Measurements from ENCODE around the gene ATP5PO.

Gene ATP5PO

DNA sequence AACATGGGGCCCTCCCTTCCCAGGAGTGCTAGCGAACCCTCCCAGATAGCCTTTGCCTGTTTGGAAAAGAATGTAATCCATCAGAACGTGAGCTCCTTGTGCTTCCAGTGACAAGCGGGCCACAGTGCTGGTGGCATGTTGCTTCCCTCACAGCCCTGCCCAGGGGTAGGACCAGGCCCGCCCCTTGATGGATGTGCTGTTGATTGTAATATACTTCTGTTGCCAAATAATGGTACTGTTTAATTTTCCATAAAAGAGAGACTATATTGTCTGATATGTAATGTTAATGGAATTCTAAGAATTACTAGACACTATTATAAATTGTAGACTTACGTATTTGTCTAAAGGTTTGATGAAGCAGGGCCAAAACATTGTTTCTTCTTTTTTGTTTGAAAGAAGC lies 16.4 kb downstream of the ATP5PO start:
- no peak overlapping the region for H2AFZ ChIP-seq (ENCODE audit: low read length)
- no peaks in the 10 kb centered on the region for H3K79me2 ChIP-seq (ENCODE audit: low read length)
- peaks cover 17% of the 10 kb centered on the region for H3K4me1 ChIP-seq (ENCODE audit: low read length)
- no peaks in the 10 kb centered on the region for H3K27me3 ChIP-seq (replicated peaks; ENCODE audit: insufficient read depth, low read length)
- H3K9me2 ChIP-seq (replicated peaks; ENCODE audit: insufficient read depth, low read length), result no peaks in the 10 kb centered on the region
- H3K4me2 ChIP-seq (ENCODE audit: low read depth, low read length), result no peak overlapping the region
- TF ChIP-seq, protein P1, sequence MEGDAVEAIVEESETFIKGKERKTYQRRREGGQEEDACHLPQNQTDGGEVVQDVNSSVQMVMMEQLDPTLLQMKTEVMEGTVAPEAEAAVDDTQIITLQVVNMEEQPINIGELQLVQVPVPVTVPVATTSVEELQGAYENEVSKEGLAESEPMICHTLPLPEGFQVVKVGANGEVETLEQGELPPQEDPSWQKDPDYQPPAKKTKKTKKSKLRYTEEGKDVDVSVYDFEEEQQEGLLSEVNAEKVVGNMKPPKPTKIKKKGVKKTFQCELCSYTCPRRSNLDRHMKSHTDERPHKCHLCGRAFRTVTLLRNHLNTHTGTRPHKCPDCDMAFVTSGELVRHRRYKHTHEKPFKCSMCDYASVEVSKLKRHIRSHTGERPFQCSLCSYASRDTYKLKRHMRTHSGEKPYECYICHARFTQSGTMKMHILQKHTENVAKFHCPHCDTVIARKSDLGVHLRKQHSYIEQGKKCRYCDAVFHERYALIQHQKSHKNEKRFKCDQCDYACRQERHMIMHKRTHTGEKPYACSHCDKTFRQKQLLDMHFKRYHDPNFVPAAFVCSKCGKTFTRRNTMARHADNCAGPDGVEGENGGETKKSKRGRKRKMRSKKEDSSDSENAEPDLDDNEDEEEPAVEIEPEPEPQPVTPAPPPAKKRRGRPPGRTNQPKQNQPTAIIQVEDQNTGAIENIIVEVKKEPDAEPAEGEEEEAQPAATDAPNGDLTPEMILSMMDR (IDR thresholded peaks at IDR 0.05; ENCODE audit: low read length), result no peak
- no peak for TF ChIP-seq EZH2phosphoT487 (IDR thresholded peaks at IDR 0.05; ENCODE audit: low read length)
- no peak for TF ChIP-seq EZH2 (optimal IDR thresholded peaks at IDR 0.05; ENCODE audit: low read depth, low read length)
- H3K9me3 ChIP-seq (replicated peaks; ENCODE audit: insufficient read depth, low read length), result no peaks in the 10 kb centered on the region
- H3K27ac ChIP-seq (ENCODE audit: low read length), result no peak overlapping the region
- no peak overlapping the region for H3K4me3 ChIP-seq (ENCODE audit: low read length)
- 0 out of 2 replicates have a peak, but pooled peaks cover 9% of the 10 kb centered on the region for H3F3A ChIP-seq (ENCODE audit: insufficient read depth, low read length)
- no peak overlapping the region for H3K9ac ChIP-seq (ENCODE audit: low read length)
- no peaks in the 10 kb centered on the region for H4K20me1 ChIP-seq (ENCODE audit: insufficient read depth, low read length)
- 0 out of 2 replicates have a peak, but pooled peaks cover 8% of the 10 kb centered on the region for H3K36me3 ChIP-seq (replicated peaks; ENCODE audit: insufficient read depth, low read length)
- no peak for DNase-seq

DNA sequence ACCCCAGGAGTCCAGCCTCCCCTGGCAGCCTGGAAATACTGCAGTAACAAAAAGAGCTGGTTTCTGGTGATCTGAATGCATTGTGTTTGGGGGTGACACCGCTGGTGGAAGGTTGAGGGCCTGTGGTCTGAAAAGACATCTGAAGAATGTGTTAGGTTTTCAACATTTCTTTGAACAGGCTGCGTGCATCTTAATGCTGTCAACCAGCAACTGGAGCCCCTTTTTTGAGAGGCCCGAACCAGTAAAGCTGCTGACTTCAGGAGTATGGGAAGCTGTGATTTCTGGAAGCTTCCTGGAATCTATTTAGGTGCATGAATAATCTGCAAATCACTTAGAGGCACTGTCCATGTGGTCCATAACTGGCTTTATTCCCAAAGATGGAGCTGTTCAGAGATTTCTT lies 17.0 kb downstream of the ATP5PO start:
- TF ChIP-seq, protein P1 (IDR thresholded peaks at IDR 0.05; ENCODE audit: low read length), result no peak
- TF ChIP-seq EZH2phosphoT487 (IDR thresholded peaks at IDR 0.05; ENCODE audit: low read length) (no peak), EZH2 (optimal IDR thresholded peaks at IDR 0.05; ENCODE audit: low read depth, low read length) (no peak)
- no peaks in the 10 kb centered on the region for H3K79me2 ChIP-seq (ENCODE audit: low read length)
- no peak overlapping the region for H3K9ac ChIP-seq (ENCODE audit: low read length)
- peaks cover 17% of the 10 kb centered on the region for H3K4me1 ChIP-seq (ENCODE audit: low read length)
- H3K9me2 ChIP-seq (replicated peaks; ENCODE audit: insufficient read depth, low read length), result no peaks in the 10 kb centered on the region
- H2AFZ ChIP-seq (ENCODE audit: low read length), result no peak overlapping the region
- H3K4me2 ChIP-seq (ENCODE audit: low read depth, low read length), result no peak overlapping the region
- no peak overlapping the region for H3K27ac ChIP-seq (ENCODE audit: low read length)
- 0 out of 2 replicates have a peak, but pooled peaks cover 8% of the 10 kb centered on the region for H3K36me3 ChIP-seq (replicated peaks; ENCODE audit: insufficient read depth, low read length)
- 0 out of 2 replicates have a peak, but pooled peaks cover 6% of the 10 kb centered on the region for H3F3A ChIP-seq (ENCODE audit: insufficient read depth, low read length)
- no peak overlapping the region for H3K4me3 ChIP-seq (ENCODE audit: low read length)
- H4K20me1 ChIP-seq (ENCODE audit: insufficient read depth, low read length), result no peaks in the 10 kb centered on the region
- no peak for DNase-seq
- no peaks in the 10 kb centered on the region for H3K27me3 ChIP-seq (replicated peaks; ENCODE audit: insufficient read depth, low read length)
- no peaks in the 10 kb centered on the region for H3K9me3 ChIP-seq (replicated peaks; ENCODE audit: insufficient read depth, low read length)

DNA sequence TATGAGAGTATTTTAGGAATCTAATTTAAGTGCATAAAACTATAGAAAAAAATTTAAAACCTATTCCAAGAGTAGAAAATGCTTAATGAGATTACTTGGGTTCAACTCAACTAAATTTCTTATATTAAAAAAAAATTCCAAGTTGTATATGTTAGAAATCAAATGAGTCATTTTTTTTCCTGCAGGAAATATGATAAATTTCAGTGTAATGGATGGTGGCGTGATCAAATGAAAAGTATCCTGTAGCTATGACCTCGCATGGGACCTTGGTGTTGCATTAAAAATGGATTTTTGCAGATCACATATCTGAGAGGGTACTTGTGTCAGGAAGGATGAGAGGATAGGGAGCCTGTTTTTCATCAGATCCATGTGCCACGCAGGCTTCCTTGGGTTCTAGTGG lies 17.9 kb downstream of the ATP5PO start:
- Histone ChIP-seq H2AFZ (ENCODE audit: low read length) (no peak overlapping the region), H3K4me2 (ENCODE audit: low read depth, low read length) (no peak overlapping the region), H3K9me3 (replicated peaks; ENCODE audit: insufficient read depth, low read length) (no peaks in the 10 kb centered on the region), H3K4me3 (ENCODE audit: low read length) (no peak overlapping the region), H3K27ac (ENCODE audit: low read length) (no peak overlapping the region), H4K20me1 (ENCODE audit: insufficient read depth, low read length) (no peaks in the 10 kb centered on the region), H3K36me3 (replicated peaks; ENCODE audit: insufficient read depth, low read length) (0 out of 2 replicates have a peak, but pooled peaks cover under 1% of the 10 kb centered on the region), H3K4me1 (ENCODE audit: low read length) (peaks cover 17% of the 10 kb centered on the region), H3K9ac (ENCODE audit: low read length) (no peak overlapping the region), H3F3A (ENCODE audit: insufficient read depth, low read length) (0 out of 2 replicates have a peak, but pooled peaks cover 6% of the 10 kb centered on the region), H3K9me2 (replicated peaks; ENCODE audit: insufficient read depth, low read length) (no peaks in the 10 kb centered on the region), H3K27me3 (replicated peaks; ENCODE audit: insufficient read depth, low read length) (no peaks in the 10 kb centered on the region), H3K79me2 (ENCODE audit: low read length) (no peaks in the 10 kb centered on the region)
- TF ChIP-seq EZH2 (optimal IDR thresholded peaks at IDR 0.05; ENCODE audit: low read depth, low read length), result no peak
- no peak for TF ChIP-seq EZH2phosphoT487 (IDR thresholded peaks at IDR 0.05; ENCODE audit: low read length)
- TF ChIP-seq, protein P1 (IDR thresholded peaks at IDR 0.05; ENCODE audit: low read length), result no peak
- DNase-seq, result no peak
